Ascending aorta (tissue), 2 donors: ENCODE measurements around the gene LMNTD1. TPM values are rescaled to one million over a fixed set of nuclear protein-coding genes. Genes with fewer than 3 reads are reported as not detected.

ENCODE experiments used
- DNase-seq, 2 donors: peaks; one replicate each; pipeline ENCODE4 v3.0.0-alpha.2; 2019; ENCODE audit warnings: low spot score in 2 of 2
- H3K27ac ChIP-seq, 2 donors: fragments of 200-600 bp; sonication (generic); one replicate each; pipeline ENCODE4 v1.5.1; 2016 to 2017; ENCODE audit warnings: mild to moderate bottlenecking in 1 of 2
- H3K27me3 ChIP-seq: fragments of 200-600 bp; sonication (generic); one replicate; pipeline ENCODE4 v1.5.1; 2017
- H3K36me3 ChIP-seq, 2 donors: fragments of 200-600 bp; sonication (generic); one replicate each; pipeline ENCODE4 v1.5.1; 2016
- H3K4me1 ChIP-seq, 2 donors: fragments of 200-600 bp; sonication (generic); one replicate each; pipeline ENCODE4 v1.5.1; 2016 to 2017; ENCODE audit warnings: mild to moderate bottlenecking in 1 of 2
- H3K4me3 ChIP-seq, 2 donors: fragments of 200-600 bp; sonication (generic); one replicate each; pipeline ENCODE4 v1.5.1; 2016 to 2017; ENCODE audit warnings: mild to moderate bottlenecking in 1 of 2
- H3K9me3 ChIP-seq, 2 donors: fragments of 200-600 bp; sonication (generic); one replicate each; pipeline ENCODE4 v1.5.1; 2016
- intact Hi-C: fragments of 100-400 bp; cut with DNase I; formaldehyde crosslinking; loops from one replicate; pipeline ENCODE4 v1.15.1; 2023
- total RNA-seq: library from RNA; depleted of rRNA; stranded (reverse); fragments of >200 nt; gene quantifications from one replicate; pipeline ENCODE4 v1.1.0, GENCODE V29; 2016
- TF ChIP-seq, protein P1 (sequence below), 3 experiments: fragments of 200-600 bp in 2 of 3; fragments of 450-650 bp in 1 of 3; sonication (generic) in 2 of 3; IDR thresholded peaks; one replicate each; pipeline ENCODE4 v1.5.1; 2016 to 2019; ENCODE audit warnings: antibody characterized with exemption in 3 of 3, mild to moderate bottlenecking in 1 of 3, moderate library complexity in 1 of 3

The LMNTD1 gene
- total RNA-seq, 1 donor from 2014 or later = not detected

DNA sequence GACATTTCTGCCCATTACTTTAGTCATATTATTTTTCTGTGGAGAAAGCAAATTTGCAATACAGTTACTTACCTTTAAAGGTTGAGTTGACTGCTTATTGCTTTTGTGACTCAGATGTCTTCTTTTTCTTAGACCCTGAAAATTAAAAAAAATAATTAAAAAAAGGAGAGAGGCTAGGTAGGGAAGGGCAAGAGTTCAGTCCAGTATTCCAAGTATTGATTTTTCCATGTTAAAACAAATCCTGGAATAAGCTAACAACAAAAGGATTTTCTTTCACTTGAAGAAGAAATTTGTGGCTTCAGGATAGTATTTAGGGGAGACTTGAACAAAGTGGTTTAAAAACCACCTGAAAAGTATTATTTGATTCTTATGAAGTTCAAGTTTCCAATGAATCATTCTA is 49.4 kb downstream of the LMNTD1 start:
- H3K9me3 ChIP-seq = no peaks in the 10 kb centered on the region
- no peak overlapping the region for H3K27ac ChIP-seq
- no peaks in the 10 kb centered on the region for H3K36me3 ChIP-seq
- TF ChIP-seq, protein P1, sequence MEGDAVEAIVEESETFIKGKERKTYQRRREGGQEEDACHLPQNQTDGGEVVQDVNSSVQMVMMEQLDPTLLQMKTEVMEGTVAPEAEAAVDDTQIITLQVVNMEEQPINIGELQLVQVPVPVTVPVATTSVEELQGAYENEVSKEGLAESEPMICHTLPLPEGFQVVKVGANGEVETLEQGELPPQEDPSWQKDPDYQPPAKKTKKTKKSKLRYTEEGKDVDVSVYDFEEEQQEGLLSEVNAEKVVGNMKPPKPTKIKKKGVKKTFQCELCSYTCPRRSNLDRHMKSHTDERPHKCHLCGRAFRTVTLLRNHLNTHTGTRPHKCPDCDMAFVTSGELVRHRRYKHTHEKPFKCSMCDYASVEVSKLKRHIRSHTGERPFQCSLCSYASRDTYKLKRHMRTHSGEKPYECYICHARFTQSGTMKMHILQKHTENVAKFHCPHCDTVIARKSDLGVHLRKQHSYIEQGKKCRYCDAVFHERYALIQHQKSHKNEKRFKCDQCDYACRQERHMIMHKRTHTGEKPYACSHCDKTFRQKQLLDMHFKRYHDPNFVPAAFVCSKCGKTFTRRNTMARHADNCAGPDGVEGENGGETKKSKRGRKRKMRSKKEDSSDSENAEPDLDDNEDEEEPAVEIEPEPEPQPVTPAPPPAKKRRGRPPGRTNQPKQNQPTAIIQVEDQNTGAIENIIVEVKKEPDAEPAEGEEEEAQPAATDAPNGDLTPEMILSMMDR (IDR thresholded peaks at IDR 0.05) = no peak
- no peaks in the 10 kb centered on the region for H3K4me1 ChIP-seq
- intact Hi-C loops = no loop called here
- H3K27me3 ChIP-seq = no peaks in the 10 kb centered on the region
- H3K4me3 ChIP-seq = no peak overlapping the region
- no peak for DNase-seq

DNA sequence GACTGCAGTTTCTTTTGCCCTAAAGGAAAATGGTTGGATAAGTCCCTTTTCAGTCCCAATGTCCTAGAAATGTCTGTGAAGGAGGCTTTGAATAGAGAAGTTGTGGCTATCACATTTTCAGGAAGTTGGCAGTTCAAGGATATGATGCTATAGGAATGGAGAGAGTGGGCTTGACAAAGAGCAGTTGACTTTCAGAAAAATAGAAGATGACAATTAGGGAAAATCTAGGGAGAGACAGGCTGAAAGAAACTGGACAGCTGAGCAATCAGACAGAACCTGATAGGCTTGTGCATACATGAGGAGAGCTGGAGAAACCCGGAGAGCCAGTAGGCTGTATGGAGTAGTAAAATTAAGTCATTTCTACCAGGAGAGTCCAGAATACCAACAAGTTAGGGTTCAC is 50.5 kb downstream of the LMNTD1 start:
- no peaks in the 10 kb centered on the region for H3K27me3 ChIP-seq
- H3K4me3 ChIP-seq = no peak overlapping the region
- no peaks in the 10 kb centered on the region for H3K36me3 ChIP-seq
- TF ChIP-seq, protein P1 (IDR thresholded peaks at IDR 0.05) = no peak
- no peak overlapping the region for H3K27ac ChIP-seq
- DNase-seq = no peak
- intact Hi-C loops = no loop called here
- H3K4me1 ChIP-seq = no peaks in the 10 kb centered on the region
- H3K9me3 ChIP-seq = peaks cover 0 to 5% of the 10 kb centered on the region in 2 donors

DNA sequence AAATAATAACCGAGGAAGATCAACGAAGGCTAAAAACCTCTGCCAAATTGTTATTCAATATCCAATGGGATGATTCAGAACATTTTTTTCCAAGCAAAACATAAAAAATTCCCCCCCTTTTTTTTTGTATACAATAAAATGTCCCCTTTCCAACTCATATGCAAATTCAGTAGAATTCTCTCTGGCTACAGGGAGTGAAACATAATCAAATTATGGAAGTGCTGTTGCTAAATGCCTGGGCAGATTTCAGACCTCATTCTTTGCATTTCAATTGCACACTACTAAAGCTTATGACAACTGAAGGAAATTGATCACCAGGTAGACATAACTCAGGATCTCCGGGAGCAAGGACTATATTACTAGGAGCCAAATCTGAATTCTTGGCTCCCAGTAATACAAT is 51.0 kb downstream of the LMNTD1 start:
- Histone ChIP-seq H3K9me3 (peaks cover 0 to 5% of the 10 kb centered on the region in 2 donors), H3K27me3 (no peaks in the 10 kb centered on the region), H3K4me1 (no peaks in the 10 kb centered on the region), H3K4me3 (no peak overlapping the region), H3K27ac (no peak overlapping the region), H3K36me3 (no peaks in the 10 kb centered on the region)
- intact Hi-C loops = no loop called here
- DNase-seq = no peak
- TF ChIP-seq, protein P1 (IDR thresholded peaks at IDR 0.05) = no peak

DNA sequence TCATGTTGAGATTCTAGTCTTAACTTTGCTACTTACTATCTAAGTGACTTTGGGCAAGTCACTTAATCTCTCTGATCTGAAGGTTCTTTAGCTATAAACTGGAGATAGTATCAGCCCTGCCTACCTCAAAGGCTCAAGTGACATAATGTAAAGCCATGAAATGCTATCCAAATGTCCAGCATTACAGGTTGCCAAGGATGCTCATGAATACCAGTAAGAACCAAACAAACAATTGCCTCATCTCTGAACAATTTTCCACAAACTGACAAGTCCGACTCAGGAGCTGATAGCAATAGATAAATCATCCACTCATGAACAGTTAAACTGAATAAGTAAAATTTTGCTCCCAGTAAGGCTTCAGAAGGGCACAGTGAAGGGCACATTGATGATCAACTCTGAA is 51.5 kb downstream of the LMNTD1 start:
- Histone ChIP-seq H3K36me3 (no peaks in the 10 kb centered on the region), H3K9me3 (peaks cover 0 to 5% of the 10 kb centered on the region in 2 donors), H3K4me3 (no peak overlapping the region), H3K27me3 (no peaks in the 10 kb centered on the region), H3K4me1 (no peaks in the 10 kb centered on the region), H3K27ac (no peak overlapping the region)
- TF ChIP-seq, protein P1 (IDR thresholded peaks at IDR 0.05) = no peak
- no peak for DNase-seq
- intact Hi-C loops = no loop called here

DNA sequence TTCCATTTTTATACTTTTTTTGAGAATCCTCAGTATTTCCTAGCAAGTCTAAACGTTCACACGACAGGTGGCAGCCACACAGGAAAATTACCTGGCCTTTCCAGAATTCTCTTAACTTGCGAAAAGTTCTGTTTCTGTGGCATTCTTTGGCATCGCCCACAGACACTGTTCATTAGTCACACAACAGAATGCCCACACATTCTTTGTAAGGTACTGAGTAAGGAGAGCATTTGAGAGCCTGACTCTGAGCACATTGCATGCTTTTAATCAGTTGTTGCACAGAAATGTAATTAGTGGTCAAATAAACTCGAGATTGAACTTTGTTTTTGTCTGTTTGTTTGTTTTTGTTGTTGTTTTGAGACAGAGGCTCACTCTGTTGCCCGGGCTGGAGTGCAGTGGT is 52.4 kb downstream of the LMNTD1 start:
- TF ChIP-seq, protein P1 (IDR thresholded peaks at IDR 0.05) = no peak

DNA sequence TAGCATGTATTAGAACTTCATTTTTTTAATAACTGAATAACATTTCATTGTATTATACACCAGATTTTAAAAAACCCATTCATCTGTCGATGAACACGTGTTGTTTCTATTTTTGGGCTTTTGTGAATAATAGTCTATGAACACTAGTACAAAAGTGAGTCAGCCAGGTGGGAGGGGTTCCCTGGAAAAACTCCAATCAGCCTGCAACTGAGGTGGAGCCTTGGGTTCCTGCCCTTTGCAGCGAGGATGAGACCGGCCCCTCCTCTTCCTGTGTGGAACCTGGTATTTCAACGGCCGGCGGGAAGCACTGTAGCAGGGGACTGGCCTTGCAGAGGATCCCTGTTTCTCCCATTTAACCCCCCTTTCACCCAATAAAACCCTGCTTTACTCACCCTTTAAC is 56.1 kb downstream of the LMNTD1 start:
- H3K4me1 ChIP-seq = no peaks in the 10 kb centered on the region
- H3K9me3 ChIP-seq = peaks cover 0 to 5% of the 10 kb centered on the region in 2 donors
- H3K36me3 ChIP-seq = no peaks in the 10 kb centered on the region
- H3K27me3 ChIP-seq = no peaks in the 10 kb centered on the region
- DNase-seq = no peak
- no peak overlapping the region for H3K27ac ChIP-seq
- TF ChIP-seq, protein P1 (IDR thresholded peaks at IDR 0.05) = no peak
- no peak overlapping the region for H3K4me3 ChIP-seq
- intact Hi-C loops = no loop called here

More for the DNA sequence above, 52.4 kb downstream of the LMNTD1 start:
- H3K4me3 ChIP-seq = no peak overlapping the region
- peaks cover 0 to 5% of the 10 kb centered on the region in 2 donors for H3K9me3 ChIP-seq
- no peak overlapping the region for H3K27ac ChIP-seq
- H3K27me3 ChIP-seq = no peaks in the 10 kb centered on the region
- DNase-seq = no peak
- H3K4me1 ChIP-seq = no peaks in the 10 kb centered on the region
- intact Hi-C loops = no loop called here
- no peaks in the 10 kb centered on the region for H3K36me3 ChIP-seq
